ENCODE measurements around the gene KLHL29.

- TF ChIP-seq CTCF (conservative IDR thresholded peaks at IDR 0.05; ENCODE audit: low read length) (no peak), EZH2phosphoT487 (IDR thresholded peaks at IDR 0.05; ENCODE audit: borderline replicate concordance) (no peak)
Observed at GRCh38 chr2:23698721-23699579, 314.0 kb downstream of the KLHL29 start.

Measured in Loucy (cell line).